Keratinocyte (primary cell): ENCODE results near the gene ZNF446. TPM values are rescaled to one million over a fixed set of nuclear protein-coding genes. Genes with fewer than 3 reads are reported as not detected.

Source experiments
- DNase-seq: peaks from one replicate; pipeline ENCODE4 v3.0.0-alpha.2; 2011; ENCODE audit warnings: low read depth, missing footprints, low spot score
- FAIRE-seq: peaks from 2 replicates; lab custom pipeline; 2011; peaks lifted over from hg19 to GRCh38; lab: Jason Lieb, UNC
- H2AFZ ChIP-seq: 2 replicates; pipeline ENCODE4 v1.6.0; 2012; ENCODE audit warnings: low read length, control low read depth, inconsistent platforms; ENCODE audit not compliant: control insufficient read depth
- H3K27ac ChIP-seq: 2 replicates; pipeline ENCODE4 v1.5.1; 2011; ENCODE audit warnings: low read length; ENCODE audit not compliant: control insufficient read depth, insufficient read depth
- H3K27me3 ChIP-seq: 3 replicates; pipeline ENCODE4 v1.6.0; 2011; ENCODE audit warnings: low read length; ENCODE audit not compliant: control insufficient read depth, insufficient read depth; ENCODE audit errors: extremely low read depth
- H3K36me3 ChIP-seq, 2 experiments: 2 replicates in 1 of 2; 3 replicates in 1 of 2; pipeline ENCODE4 v1.5.1; 2011; ENCODE audit warnings: low read length in 2 of 2, mild to moderate bottlenecking in 1 of 2; ENCODE audit not compliant: control insufficient read depth in 2 of 2, insufficient read depth in 2 of 2; ENCODE audit errors: extremely low read depth in 1 of 2
- H3K4me1 ChIP-seq: 3 replicates; pipeline ENCODE4 v1.5.1; 2011; ENCODE audit warnings: low read length; ENCODE audit not compliant: control insufficient read depth, insufficient read depth; ENCODE audit errors: extremely low read depth
- H3K4me2 ChIP-seq: 3 replicates; pipeline ENCODE4 v1.6.0; 2011; ENCODE audit warnings: low read depth, low read length; ENCODE audit not compliant: control insufficient read depth, insufficient read depth; ENCODE audit errors: extremely low read depth
- H3K4me3 ChIP-seq, 3 experiments: fragments of 200-600 bp in 1 of 3; sonication (generic) in 1 of 3; 2 replicates in 2 of 3; 3 replicates in 1 of 3; pipeline ENCODE4 v1.5.1; 2011 to 2016; ENCODE audit warnings: low read length in 3 of 3, mild to moderate bottlenecking in 3 of 3, control low read depth in 2 of 3, inconsistent platforms in 1 of 3, low read depth in 1 of 3, mixed read lengths in 1 of 3, mixed run types in 1 of 3, moderate library complexity in 1 of 3; ENCODE audit not compliant: control insufficient read depth in 2 of 3, insufficient read depth in 2 of 3; ENCODE audit errors: extremely low read depth in 1 of 3
- H3K79me2 ChIP-seq: 2 replicates; pipeline ENCODE4 v1.6.0; 2012; ENCODE audit warnings: low read length; ENCODE audit not compliant: control insufficient read depth, insufficient read depth
- H3K9ac ChIP-seq: 3 replicates; pipeline ENCODE4 v1.6.0; 2011; ENCODE audit warnings: low read length; ENCODE audit not compliant: control insufficient read depth, insufficient read depth; ENCODE audit errors: extremely low read depth
- H3K9me1 ChIP-seq: 3 replicates; pipeline ENCODE4 v1.6.0; 2011; ENCODE audit warnings: low read length; ENCODE audit not compliant: control insufficient read depth, insufficient read depth; ENCODE audit errors: extremely low read depth
- H3K9me3 ChIP-seq: 2 replicates; pipeline ENCODE4 v1.5.1; 2012; ENCODE audit warnings: low read depth, low read length; ENCODE audit not compliant: control insufficient read depth
- H4K20me1 ChIP-seq: 3 replicates; pipeline ENCODE4 v1.6.0; 2011; ENCODE audit warnings: low read length; ENCODE audit not compliant: control insufficient read depth, insufficient read depth; ENCODE audit errors: extremely low read depth
- CTCF ChIP-seq, 3 experiments: IDR thresholded peaks in 1 of 3; conservative IDR thresholded peaks in 1 of 3; optimal IDR thresholded peaks in 1 of 3; 2 replicates in 2 of 3; 3 replicates in 1 of 3; pipeline versions ENCODE3 to v1.5.1; 2011; ENCODE audit warnings: low read length in 3 of 3, mild to moderate bottlenecking in 3 of 3, moderate library complexity in 2 of 3, control low read depth in 1 of 3, inconsistent platforms in 1 of 3; ENCODE audit not compliant: insufficient read depth in 2 of 3; ENCODE audit errors: extremely low read depth in 1 of 3
- EZH2 ChIP-seq: IDR thresholded peaks from one replicate; pipeline ENCODE4 v1.6.1; 2012; ENCODE audit warnings: inconsistent platforms, mild to moderate bottlenecking, low read length, moderate library complexity
- dilution Hi-C: fragments of 300-500 bp; cut with MboI; formaldehyde crosslinking; loops from one replicate; pipeline ENCODE4 v1.7.0; 2020; ENCODE audit warnings: low sequenced_read_pairs; ENCODE audit not compliant: extremely low pct_ligation_motif_present
- polyA plus RNA-seq, 5 experiments: library from polyadenylated mRNA; depleted of rRNA in 3 of 5; stranded (reverse) in 3 of 5; stranded (forward) in 1 of 5; unstranded in 1 of 5; fragments of >200 nt; gene quantifications; 1 replicate in 1 of 5; 2 replicates in 3 of 5; 3 replicates in 1 of 5; pipeline versions ENCODE4 v1.2.1 to v1.2.3, GENCODE V29; 2011 to 2012; ENCODE audit warnings: missing spikeins in 2 of 5, low read depth in 1 of 5, low replicate concordance in 1 of 5

Gene ZNF446
- polyA plus RNA-seq, 1 donor (not counting 4 experiments of a cell fraction or from before 2014, with no cell fraction given) = 2.1 TPM

DNA sequence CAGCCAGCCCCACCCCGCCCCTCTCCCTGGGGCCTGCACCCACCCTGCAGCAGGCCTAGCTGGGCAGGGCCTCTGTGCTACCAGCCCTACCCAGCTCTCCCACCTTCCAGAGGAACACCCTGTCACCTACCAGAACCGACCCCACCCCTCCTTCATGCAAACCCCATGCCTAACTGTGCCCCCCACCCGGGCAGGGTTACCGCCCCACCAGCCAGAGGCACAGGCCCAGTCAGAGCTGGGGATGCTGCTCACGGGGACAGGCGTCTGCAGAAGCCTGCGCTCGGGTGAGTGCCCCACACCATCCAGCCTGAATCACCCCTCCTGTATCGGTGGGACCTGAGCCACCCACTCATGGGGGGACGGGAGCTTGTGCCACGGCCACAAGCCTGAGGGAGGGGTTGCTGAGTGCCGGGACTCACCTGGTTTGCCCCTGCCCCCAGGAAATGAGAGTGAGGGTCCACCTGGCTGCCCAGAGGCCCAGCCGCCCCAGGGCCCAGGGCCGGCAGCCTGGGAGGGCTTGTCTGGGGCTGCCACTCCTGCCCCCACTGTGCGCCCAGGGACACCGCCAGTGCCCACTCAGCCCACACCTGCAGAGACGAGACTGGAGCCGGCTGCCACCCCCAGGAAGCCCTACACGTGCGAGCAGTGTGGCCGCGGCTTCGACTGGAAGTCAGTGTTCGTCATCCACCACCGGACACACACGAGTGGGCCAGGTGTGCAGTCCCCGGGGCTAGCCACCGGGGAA is 3.8 kb downstream of the ZNF446 start:
- no peaks in the 10 kb centered on the region for H3K27me3 ChIP-seq
- no peak overlapping the region for H2AFZ ChIP-seq
- no peak overlapping the region for H3K27ac ChIP-seq
- peaks cover 12% of the 10 kb centered on the region for H3K4me1 ChIP-seq
- H3K9me1 ChIP-seq = no peaks in the 10 kb centered on the region
- H4K20me1 ChIP-seq = no peaks in the 10 kb centered on the region
- no peaks in the 10 kb centered on the region for H3K9me3 ChIP-seq
- no peaks in the 10 kb centered on the region for H3K79me2 ChIP-seq
- no peak overlapping the region for H3K4me3 ChIP-seq
- H3K4me2 ChIP-seq = no peak overlapping the region
- FAIRE-seq (no peak), DNase-seq (no peak)
- H3K9ac ChIP-seq = no peak overlapping the region
- TF ChIP-seq CTCF (optimal IDR thresholded peaks at IDR 0.05 in 1 of 3, IDR thresholded peaks at IDR 0.05 in 1 of 3, conservative IDR thresholded peaks at IDR 0.05 in 1 of 3; ENCODE audit: extremely low read depth in 1 of 3, insufficient read depth in 2 of 3, low read length in 3 of 3) (no peak), EZH2 (no peak)
- H3K36me3 ChIP-seq = peaks cover 7 to 9% of the 10 kb centered on the region in 2 experiments
- dilution Hi-C loops = no loop called here

- FAIRE-seq (no peak), DNase-seq (no peak)
- H3K9me3 ChIP-seq = no peaks in the 10 kb centered on the region
- no peaks in the 10 kb centered on the region for H3K79me2 ChIP-seq
- no peaks in the 10 kb centered on the region for H4K20me1 ChIP-seq
- TF ChIP-seq EZH2 = no peak
- TF ChIP-seq CTCF (optimal IDR thresholded peaks at IDR 0.05 in 1 of 3, IDR thresholded peaks at IDR 0.05 in 1 of 3, conservative IDR thresholded peaks at IDR 0.05 in 1 of 3; ENCODE audit: extremely low read depth in 1 of 3, insufficient read depth in 2 of 3, low read length in 3 of 3) = no peak
- no peaks in the 10 kb centered on the region for H3K9me1 ChIP-seq
- peaks cover 7 to 9% of the 10 kb centered on the region in 2 experiments for H3K36me3 ChIP-seq
- dilution Hi-C loops = no loop called here
- no peak overlapping the region for H3K4me2 ChIP-seq
- no peaks in the 10 kb centered on the region for H3K27me3 ChIP-seq
- H3K27ac ChIP-seq = no peak overlapping the region
- H3K4me1 ChIP-seq = peaks cover 7% of the 10 kb centered on the region
- no peak overlapping the region for H3K4me3 ChIP-seq
- no peak overlapping the region for H3K9ac ChIP-seq
- H2AFZ ChIP-seq = no peak overlapping the region
Measured at GRCh38 chr19:58480481-58480830, 4.3 kb downstream of the ZNF446 start.
